HG03175 (cell line): Measurements from ENCODE around the gene STAC.

Source experiments
- ATAC-seq: cut with Tn5 transposase; IDR thresholded peaks from one replicate; pipeline ENCODE4 v1.9.1; 2021; ENCODE audit warnings: mild to moderate bottlenecking, moderate library complexity; ENCODE audit not compliant: unreplicated experiment

The STAC gene, protein sequence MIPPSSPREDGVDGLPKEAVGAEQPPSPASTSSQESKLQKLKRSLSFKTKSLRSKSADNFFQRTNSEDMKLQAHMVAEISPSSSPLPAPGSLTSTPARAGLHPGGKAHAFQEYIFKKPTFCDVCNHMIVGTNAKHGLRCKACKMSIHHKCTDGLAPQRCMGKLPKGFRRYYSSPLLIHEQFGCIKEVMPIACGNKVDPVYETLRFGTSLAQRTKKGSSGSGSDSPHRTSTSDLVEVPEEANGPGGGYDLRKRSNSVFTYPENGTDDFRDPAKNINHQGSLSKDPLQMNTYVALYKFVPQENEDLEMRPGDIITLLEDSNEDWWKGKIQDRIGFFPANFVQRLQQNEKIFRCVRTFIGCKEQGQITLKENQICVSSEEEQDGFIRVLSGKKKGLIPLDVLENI

GRCh38 chr3:36380221-36381031 lies at the start of gene STAC:
Gene STAC, plus strand, starts transcription at chr3:36380504. Its CDS starts 140 bp downstream, at chr3:36380644.
- ATAC-seq = no peak

DNA sequence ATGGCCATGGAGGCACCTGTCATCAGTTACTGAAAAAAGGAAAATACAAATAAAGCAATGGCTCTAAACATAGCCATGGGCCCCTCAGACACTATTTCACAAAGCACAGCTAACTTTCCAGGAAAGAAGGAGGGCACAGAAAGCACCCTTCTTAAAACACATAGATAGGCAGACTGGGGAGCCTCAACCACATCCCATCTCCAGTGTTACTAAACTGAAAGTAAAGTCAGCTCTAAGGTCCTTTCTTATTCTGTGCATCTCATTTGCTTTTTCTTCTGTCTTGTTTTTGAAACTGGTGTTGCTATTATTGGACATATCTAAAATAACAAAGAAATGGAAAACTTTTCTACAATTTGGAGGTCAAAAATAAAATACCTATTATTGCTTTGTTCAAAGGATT lies 48.2 kb upstream of the STAC start:
- no peak for ATAC-seq

- no peak for ATAC-seq
Measured at GRCh38 chr3:36362216-36362615, 18.1 kb upstream of the STAC start.

DNA sequence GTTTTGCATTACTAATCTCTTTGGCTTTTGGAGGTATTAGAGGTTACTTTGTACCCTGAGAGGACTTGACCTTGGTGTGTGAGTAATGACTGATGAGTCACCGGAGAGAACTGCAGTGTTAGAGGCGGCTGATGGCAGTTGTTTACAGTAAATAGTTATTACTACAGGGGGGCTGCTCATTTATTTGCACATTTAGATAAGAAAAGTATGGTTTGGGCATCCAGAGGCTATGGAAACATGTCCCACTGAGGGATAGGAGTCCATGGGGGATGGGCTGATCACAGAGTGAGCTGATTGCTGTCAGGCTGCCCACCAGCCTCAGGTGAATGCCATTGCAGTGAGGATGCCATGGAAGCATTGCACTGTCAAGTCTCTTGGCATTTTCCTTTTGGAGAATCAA lies 17.3 kb upstream of the STAC start:
- no peak for ATAC-seq

DNA sequence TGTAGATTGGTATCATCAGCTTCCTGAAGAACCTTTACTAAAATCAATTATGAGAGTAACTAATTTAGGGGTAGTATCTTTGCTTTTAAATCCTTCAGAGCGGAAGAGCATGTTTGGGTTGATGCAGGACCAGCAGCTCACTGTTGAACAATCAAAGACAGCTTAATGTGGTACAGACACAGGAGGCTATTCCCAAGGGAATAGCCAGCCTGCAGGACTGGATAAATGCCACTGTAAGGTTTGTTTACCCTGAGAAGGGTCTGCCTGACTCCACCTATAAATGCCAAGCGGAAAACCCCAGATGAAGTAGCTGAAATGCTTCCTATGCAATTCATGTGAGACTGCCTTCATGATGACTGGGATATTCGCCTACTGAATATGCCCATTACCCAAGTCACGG lies 16.0 kb upstream of the STAC start:
- ATAC-seq = no peak

DNA sequence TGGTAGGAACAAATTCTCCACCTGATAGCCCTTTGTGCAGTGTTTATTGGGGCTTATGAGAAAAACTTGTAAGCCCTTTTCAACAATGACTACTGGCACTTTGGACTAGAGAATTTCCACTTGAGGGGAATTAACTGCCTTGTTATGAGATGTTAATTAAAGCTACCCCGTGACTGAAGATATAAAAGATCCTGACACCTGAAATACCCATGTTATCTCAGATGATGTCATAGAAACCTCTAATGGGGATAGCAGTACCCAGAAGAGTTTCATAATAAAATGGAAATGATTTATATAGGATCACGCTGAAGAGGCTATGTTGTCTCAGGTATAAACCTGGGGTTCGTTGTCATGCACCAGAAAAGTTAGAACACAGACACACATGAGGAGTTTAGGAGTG lies 14.5 kb upstream of the STAC start:
- ATAC-seq = no peak

DNA sequence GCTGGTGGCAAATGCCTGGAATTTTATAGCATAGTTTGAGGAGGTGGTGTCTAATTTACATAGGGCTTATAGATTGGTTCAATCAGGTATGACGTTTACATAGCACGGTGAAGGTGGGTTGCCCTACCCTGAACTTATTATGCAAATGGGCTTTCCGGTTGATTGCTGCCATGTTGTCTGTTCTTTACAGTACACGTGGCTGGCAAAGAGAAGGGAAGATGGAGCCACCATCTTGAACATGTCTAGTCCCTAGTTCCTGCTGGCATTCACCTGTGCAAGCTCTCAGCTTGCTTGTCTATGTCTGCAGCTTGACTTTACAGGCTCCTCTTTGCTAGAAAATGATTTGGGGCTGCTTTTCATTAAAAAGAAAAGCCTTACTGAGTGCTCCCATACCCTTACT lies 14.0 kb upstream of the STAC start:
- no peak for ATAC-seq

- no peak for ATAC-seq
Measured at GRCh38 chr3:36367912-36368573, 12.3 kb upstream of the STAC start.

DNA sequence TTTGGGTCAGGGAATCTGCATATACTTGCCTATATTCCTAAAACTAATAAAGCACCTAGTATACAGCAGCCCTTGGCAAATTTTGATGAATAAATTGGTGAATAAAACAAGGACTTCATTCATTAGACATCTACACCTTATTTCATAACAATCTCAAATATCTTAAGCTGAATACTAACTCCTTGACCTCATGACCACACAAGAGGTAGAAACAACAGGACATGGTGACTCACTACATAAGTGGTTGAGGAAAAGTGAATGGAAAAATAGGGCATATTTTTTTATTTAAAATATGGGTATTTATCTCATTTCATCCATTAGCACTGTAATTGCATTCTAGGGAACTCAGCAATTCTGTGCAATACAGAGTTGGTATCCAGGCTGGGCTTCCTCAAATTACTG lies 7.8 kb upstream of the STAC start:
- ATAC-seq = no peak

DNA sequence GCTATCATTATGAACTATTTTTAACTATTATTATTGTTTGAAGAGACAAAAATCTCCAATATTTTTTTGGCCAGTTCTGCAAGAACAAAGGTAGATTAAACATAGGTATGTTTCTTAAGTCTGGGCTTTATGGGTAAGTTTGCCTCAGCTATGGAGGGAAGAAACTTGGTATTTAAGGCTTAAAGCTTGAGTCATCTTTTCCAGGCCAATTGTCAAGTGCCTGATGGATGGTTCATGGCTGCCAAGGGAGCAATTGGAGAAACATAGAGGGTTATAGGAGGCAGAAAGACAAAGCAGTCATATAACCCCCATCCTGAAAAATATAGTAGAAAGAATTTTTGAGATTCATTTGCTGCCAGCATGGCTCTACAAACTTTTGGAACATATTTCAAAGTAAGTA lies 7.2 kb upstream of the STAC start:
- ATAC-seq = no peak

- no peak for ATAC-seq
Measured at GRCh38 chr3:36373666-36374065, 6.6 kb upstream of the STAC start.

GRCh38 chr3:36379872-36380220 lies 458 bp upstream of the STAC start:
- no peak for ATAC-seq

DNA sequence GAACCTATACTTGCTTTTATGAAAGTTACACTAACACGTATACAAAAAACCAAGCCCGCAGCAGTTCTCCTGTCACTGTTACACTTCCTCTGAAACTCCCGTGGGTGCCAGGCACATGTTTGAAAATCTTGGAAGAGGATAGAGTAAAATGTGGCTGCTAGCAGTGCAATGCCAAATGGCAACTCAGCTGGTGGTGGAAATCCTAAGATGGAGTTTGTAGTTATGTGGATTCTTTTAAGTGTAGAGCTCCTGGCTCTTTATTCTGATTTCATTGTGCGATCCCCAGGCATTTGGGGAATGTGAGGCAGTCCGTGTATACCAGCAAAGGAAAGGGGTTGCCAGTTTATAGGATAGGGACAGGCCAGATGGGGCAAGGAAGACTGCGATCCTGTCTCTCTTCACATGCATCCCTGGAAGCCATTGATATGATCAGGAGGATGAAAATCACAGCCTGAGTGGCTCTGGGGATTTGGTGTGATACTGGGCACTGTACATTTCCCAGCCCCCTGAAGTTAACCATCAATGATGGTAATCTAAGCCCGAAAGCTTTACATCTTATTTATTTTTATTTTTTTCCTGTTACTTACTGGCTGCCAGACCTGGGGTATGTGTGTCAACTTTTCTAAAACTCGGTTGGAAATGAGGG lies 1.1 kb downstream of the STAC start:
- ATAC-seq = no peak

GRCh38 chr3:36393563-36393962 lies 13.3 kb downstream of the STAC start:
- no peak for ATAC-seq

DNA sequence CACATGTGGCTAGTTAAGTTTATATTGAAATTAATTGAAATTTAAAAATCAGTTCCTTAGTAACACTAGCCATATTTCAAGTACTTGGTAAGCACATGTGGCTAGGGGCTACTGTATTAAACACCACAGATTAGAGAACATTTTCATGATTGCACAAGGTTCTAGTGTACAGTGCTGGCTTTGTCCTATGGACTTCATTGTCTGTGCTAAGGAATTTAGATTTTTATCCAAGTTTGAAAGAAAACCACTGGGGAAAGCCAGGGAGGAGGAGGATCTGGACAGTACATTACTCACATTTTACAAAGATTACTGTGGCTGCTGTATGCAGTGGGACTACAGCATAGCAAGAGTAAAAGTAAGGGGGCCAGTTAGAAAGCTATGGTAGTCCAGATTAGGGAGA lies 13.9 kb downstream of the STAC start:
- no peak for ATAC-seq

- no peak for ATAC-seq
Measured at GRCh38 chr3:36397841-36398240, 17.5 kb downstream of the STAC start.

- no peak for ATAC-seq
Measured at GRCh38 chr3:36399933-36400332, 19.6 kb downstream of the STAC start.

GRCh38 chr3:36401056-36401455 lies 20.8 kb downstream of the STAC start:
- ATAC-seq = no peak

DNA sequence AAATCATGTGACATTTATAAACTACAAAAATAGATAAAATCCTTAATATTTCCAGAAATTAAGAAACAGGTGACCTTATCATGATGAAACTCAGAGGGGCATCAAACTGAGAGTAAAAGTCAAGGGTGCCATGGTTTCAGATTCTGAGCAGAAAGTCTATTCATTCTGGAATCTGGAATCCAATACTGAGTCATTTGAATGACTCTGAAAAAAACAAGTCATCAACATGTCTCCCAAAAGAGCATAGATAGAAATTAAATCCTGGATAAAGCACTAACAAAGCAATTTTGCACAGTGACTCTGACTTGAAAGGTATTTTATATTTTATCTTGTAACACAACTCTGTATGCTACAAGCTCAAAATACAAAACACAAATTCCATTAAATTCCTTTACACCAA lies 23.4 kb downstream of the STAC start:
- no peak for ATAC-seq

- ATAC-seq = no peak
Measured at GRCh38 chr3:36405190-36405589, 24.9 kb downstream of the STAC start.

DNA sequence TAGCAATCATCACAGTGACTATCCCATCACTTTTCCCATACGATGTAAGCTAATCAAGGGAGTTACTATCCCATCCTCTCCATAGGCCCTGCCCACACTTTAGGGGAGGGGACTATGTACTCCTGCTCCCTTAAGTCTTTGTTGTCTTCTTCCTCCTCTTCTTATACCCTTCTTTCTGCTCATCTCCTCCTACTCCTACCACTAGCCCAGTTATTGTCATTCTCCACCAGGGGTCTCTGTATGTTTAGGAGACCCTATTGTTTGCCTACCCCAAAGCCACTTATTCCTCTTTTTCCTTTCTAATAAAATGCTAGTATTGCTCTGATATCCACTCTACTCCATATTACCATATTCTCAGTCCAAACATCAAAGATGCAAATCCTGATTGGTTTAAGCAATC lies 27.8 kb downstream of the STAC start:
- no peak for ATAC-seq
